NCI-H2107 treated with DMSO at 0.1 percent for 48 hours (cell line): ENCODE data around the gene B4GALT2.

ENCODE experiments used
- DNase-seq: peaks from one replicate; lab custom pipeline; 2025; ENCODE audit not compliant: unreplicated experiment; lab: John Stamatoyannopoulos, UW

The B4GALT2 gene

DNA sequence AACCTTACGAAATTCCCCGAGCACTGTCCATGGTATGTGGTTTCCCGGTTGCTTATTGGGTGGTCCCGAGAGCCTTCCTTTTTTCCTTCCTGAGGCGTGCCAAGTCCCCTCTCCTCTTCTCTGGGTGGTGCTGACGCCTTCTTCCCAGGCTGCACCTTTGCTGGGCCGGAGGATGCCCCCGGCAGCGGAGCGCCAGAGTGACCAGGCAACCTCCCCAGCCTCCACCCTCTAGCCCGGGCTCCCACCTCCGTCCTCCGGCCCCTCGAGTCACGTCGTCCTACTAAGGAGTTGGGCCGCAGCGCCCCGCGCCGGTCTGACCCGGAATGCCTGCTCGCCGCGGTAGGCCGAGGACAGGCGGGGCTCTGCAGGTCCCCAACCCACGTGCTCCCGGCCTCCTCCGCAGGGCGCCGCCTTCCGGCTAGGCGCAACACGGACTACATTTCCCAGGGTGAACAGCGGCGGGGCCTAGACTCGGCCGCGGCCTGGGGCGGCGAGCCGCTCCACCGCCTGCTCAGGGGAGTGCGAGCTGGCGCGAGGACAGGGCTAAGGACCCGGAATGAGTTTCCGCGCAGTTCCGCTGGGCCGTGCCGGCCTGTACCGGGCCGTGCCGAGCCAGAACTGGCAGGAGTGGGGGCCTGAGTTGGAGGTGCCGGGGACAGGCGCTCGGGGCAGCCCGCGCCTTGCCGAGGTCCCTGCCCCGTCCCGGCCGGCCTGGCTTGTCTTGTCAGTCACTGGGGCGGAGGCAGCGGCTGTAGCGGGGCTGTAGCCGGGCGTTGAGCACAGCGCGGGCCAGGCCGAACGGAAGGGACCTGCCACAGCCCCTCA lies 32.6 kb upstream of the B4GALT2 start, which contains the start of gene IPO13:
Gene IPO13, plus strand, starts transcription at position 715 of the 825 bp plus-strand sequence. CDS start 651 bp downstream, outside the sequence.
- peak; percentile 94 for DNase-seq

DNA sequence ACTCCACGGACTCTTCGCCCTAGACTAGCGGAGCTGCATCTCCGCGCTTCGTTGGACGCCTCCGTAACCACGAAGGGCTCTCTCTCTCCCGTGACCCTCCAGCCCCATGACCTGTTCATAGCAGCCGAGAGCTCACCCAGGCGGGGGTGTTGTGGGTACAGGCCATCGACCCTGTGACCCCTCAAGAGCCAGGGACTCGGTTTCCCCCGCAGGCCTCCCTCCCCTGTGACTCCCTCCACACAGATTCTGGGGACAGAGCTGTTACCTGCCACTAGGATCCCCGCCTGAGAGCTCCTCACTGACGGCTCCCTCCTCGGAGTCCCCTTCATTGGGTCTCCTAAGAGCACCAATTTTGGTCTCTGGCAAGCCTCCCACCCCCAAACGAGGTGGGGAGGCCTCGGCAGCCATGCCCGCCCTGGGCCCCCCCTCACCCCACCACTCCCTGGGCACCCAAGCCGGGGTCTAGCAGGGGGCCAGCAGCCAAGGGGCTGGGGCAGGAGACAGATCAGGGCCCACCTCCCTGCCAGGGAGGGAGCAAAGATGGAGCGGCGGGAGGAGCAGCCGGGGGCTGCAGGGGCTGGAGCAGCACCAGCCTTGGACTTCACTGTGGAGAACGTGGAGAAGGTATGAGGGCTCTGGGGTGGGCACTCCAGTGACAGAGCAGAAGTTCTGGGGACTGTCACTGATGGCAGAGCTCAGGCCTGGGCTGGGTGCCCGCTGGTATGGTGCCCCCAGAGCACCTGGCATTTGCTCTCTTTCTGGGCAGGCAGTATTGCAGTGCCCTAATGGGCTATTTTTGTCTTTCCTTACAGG lies 31.7 kb upstream of the B4GALT2 start:
- DNase-seq: no peak

DNA sequence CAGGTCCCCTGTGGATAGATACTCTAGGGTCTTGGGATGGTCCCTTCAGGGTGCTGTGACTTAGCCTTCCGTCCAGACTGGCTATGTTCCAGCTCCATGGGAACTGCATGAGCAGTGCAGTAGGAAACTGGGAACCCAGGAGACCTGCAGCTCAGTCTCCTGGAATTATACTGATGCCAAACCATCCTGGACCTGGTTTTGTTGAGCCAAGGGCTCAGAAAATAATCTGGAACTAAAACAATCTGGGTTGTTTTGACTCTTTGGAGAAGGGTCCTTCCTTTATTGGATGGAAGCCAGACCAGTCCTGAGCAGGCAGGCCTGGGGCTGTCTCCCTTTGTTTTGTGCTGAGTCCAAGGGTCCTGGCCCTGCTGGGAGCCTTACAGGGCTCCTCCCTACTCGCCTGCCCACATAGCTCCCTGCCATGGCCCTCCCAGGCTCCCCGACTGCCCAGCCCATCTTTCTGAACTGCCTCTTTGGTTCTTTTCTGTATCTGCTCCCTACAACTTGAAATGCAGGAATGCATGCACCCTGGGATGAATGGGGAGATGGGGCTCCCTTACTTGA lies 31.1 kb upstream of the B4GALT2 start:
- DNase-seq: no peak

DNA sequence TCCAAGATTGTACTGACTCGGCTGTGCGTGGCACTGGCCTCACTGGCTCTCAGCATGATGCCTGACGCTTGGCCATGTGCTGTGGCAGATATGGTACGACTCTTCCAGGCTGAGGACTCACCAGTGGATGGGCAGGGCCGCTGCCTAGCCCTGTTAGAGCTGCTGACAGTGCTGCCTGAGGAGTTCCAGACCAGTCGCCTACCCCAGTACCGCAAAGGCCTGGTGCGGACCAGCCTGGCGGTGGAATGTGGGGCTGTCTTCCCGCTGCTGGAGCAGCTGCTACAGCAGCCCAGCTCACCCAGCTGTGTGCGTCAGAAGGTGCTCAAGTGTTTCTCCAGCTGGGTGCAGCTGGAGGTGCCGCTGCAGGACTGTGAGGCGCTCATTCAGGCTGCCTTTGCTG lies 29.3 kb upstream of the B4GALT2 start:
- DNase-seq: no peak

DNA sequence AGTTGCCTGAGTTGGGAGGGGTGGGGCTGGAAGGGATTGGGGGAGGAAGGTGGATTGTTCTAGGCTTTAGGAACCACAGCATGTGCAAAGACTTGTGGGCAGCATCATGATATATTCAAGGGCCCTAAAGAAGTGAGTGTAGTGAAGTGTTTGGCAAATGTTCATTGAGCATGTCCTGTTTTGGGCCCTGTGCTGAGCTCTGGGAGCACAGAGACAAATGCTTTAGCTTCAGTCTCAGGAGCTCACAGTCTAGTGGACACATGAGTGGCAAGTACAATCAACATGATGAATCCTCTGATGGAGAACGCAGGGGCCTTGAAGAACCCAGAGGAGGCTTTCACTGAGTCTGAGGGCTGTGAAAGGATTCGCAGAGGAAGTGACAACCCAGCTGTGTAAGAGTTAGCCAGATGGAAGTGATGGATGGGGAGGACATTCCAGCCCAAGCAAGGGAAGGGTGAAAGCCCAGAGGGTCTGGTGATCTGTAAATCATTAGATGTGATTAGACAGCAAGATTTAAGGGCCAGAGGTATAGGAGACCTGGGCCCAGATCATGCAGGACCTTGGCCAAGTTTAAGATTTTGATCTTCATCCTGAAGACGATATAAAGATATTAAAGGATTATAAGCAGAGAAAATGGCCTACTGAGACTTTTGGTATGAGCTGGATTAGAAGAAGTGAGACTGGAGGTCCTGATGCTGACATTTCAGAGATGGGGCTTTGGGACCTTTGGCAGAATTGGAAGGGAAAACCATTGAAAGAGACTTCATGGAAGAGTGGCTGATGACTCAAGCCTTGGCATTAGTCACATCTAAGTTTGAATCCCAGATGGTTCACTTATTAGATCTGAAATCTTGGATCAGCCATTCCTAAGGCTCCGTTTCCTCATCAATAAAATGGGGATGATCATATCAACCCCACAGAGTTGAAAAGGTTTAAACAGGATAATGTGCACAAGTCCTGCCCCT lies 27.7 kb upstream of the B4GALT2 start:
- no peak for DNase-seq

DNA sequence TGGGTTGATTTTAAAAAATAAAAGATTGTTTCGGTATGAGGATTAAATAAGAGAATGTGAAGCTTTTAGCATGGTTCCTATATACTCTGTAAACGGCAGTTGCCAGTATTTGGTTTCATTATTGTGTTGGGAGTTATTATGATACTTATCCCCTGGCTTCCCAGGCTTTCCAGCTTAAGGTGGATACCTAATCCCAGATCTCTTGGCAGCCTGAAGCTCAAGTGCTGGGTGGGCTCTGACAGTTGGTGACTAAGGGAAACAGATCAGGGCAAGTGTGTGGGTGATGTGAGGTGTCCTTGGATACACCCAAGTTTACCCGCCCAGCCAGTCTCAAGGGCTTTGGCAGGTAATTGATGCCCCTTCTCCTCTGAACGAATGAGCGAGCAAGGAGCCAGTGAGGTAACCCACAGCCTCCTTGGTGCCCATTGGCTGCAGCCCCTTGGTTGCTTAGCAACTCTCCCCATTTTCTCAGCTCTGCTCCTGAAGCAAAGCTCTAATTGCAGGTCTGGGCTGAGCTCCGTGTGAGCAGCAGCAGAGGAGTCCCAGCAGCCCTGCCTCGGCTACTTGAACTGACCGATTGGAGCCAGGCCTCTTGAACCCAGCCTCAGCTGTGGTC lies 26.2 kb upstream of the B4GALT2 start:
- peak; percentile 96 for DNase-seq

DNA sequence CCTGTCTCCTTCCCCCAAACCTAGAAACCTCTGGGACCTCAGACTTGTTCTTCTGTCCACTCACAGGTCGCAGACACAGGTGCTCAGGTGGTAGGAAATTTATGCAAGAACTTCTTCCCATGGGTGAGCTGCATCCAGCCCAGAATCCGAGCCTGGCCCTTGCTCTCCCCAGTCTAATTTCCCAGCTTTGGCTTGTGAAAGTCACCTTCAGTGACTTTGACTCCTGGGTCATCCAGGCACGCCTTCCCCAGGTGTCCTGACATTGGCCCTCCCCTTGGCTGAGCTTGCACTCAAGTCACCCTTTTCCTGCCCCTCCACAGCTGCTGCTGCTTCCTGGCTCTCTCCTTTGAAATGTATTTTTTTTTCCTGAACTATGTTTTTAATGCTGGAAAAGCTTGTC lies 25.6 kb upstream of the B4GALT2 start:
- no peak for DNase-seq

DNA sequence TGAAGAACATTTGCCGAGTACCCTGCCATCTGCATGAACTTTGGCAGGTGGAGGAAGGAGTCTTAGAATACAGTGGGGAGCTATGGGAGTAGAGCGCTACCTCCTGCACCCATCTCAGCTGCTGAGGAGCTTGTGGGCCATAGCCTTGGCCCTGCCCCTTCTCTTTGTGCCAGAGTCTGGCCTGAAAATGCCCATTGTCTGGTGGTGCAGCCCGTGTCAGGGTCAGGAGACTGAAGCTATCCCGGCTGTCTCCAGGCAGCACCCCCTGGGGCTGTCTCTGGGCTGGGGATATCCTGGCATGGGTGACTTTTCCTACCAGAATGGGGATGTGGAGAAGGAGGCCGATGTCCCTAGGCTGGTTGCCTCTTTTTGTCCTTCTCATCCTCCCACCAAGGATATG lies 25.0 kb upstream of the B4GALT2 start:
- no peak for DNase-seq

DNA sequence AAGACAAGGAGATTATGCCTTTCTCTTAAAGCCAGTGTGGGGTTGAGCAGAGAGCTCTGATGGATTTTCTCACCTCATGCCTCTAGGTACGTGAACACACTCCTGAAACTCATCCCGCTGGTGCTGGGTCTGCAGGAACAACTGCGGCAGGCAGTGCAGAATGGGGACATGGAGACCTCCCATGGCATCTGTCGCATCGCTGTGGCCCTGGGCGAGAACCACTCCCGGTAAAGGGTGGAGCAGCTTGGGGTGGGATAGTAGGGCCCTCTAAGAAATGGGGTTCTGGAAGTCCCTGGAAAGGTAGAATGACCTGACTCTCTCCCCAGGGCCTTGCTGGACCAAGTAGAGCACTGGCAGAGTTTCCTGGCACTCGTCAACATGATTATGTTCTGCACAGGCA lies 22.8 kb upstream of the B4GALT2 start:
- no peak for DNase-seq

DNA sequence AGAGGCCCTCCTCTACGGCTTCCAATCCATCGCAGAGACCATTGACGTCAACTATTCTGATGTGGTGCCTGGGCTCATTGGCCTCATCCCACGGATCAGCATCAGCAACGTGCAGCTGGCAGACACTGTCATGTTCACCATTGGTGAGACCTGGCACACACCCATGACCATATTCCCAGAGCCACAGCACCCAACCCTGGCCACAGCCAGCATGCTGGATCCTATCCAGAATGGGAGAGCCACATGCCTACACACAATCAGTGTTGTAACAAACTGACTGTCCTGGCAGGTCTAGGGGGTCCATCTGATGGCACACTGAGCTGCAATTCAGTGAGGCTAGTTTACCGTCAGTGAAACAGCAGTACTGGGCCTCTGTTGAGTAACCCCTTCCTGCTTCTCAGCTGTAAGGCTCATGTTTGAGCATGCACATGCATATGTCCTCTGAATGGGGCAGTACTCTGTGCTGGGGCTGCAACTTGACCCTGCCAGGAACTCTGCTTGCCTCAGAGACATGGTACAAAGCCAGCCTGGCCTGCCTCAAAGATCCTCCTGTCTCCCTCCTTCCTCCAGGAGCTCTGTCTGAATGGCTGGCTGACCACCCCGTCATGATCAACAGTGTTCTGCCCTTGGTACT lies 21.5 kb upstream of the B4GALT2 start:
- DNase-seq: no peak

DNA sequence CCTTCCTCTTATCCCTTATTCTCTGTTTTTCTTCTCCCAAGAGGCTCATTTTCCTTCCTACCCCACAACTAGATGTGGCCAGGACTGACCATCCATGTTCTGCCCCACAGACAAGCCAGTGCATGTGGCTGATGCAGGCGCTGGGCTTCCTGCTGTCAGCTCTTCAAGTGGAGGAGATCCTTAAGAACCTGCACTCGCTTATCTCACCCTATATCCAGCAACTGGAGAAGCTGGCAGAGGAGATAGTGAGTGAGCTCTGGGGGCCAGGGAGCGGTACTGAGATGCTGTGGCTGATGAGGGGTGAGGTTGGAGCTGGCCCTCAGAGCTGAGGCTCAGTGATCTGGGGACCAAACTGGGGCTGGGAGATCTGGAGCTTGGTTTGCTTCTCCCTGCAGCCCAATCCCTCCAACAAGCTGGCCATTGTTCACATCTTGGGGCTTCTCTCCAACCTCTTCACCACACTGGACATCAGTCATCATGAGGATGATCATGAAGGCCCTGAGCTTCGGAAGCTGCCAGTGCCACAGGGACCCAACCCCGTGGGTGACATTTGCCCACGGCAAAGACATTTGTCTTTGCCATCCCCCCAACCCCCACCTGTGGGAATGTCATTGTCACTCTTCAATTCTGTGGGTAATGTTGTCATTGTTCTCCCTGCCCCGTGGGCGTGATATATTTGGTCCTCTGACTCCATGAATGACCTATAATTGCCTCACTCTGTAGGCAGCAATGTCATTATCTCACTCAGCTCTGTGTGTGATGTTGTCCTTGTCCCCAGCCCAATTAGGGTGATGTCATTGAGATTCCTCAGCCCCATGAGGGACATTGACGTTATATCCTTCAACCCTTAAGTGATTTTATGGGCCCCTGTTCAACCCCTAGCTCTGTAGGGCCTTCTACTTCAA lies 20.4 kb upstream of the B4GALT2 start:
- DNase-seq: no peak

DNA sequence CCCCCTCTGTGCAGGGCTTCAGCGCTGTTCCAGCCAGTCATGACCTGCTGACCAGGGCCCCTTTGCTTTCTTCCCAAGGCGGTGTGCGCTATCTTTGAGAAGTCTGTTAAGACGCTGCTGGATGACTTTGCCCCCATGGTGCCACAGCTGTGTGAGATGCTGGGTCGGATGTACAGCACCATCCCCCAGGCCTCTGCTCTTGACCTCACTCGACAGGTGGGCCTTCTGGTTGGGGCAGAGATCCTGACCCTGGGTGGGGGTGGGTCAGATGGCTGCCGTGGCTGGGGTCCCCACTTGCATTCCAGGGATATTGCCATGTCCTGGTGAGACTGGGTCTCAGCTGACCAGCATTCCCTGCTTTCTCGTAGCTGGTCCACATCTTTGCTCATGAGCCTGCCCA lies 18.2 kb upstream of the B4GALT2 start:
- DNase-seq: no peak

DNA sequence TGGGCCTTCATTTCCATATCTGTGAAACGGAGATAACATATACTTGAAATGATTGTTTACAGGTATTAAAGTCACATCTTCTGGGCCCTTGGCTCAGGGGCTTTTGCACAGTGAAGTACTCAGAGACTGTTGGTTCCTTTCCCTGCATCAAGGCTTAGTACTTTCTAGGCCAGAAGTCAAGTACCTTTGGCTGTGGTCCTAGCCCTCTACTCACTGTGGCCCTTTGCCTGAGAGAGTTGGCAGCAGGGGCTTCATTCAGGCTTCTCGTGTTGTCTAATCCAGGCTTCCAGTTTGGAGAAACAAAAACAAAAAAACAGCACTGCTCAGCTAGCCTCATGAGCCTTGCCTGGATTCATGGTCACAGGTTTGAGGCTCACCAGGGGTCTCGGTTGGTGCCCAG lies 17.3 kb upstream of the B4GALT2 start:
- no peak for DNase-seq

DNA sequence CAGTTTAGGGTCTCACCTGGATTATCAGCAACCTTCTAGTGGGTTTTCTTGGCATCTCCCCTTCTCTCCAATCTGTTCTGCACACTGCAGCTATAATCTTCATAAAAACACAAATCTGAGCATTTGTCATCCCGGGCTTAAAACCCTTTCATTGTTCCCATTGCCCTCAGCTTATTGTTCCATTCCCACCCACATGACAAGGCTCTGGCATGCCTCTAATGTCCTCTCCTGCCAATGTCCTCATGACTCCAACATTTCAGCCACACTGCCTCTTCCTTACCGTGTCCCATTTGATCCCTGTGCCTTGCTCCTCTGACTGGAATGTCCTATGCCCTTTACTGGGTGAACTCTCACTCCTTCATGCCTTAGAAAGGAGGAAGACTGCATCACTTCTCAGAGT lies 16.7 kb upstream of the B4GALT2 start:
- DNase-seq: no peak

DNA sequence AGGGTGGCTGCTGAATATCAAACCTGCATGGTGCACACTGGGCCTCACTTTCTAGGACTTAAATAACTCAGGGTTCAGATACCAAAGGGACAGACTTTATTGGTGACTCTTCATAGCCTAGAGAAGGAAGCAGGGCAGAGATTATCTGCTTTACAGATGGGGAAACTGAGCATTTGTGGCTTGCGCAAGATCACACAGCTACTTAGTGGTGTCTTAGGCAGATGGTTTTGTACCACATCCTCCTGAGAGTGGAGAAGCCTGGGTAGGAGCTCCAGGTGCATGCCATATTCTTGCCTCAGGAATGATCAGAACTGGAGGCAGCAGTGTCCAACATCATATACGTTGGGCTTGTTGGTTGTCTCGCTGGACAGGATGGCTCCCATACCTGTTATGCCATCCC lies 16.0 kb upstream of the B4GALT2 start:
- DNase-seq: no peak

DNA sequence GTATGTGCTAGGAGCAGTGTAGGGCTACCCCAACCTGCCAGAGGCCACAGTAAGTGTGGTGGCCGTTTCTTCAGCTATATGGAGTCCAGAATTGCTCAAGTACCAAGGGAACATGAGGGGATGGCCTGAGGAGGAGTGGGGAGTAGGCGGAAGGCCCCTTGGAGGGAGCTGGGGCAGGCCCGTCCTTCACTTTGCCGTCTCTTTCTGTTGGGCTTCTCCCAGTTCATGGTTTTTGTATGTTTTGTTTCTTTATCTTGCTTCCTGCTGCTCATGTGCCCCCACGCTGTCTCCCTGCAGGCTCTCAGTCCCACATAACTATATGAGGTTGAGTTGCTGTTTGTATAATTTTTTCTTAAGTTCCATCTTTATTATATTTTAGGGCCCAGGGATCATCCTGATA lies 15.1 kb upstream of the B4GALT2 start:
- DNase-seq: no peak

DNA sequence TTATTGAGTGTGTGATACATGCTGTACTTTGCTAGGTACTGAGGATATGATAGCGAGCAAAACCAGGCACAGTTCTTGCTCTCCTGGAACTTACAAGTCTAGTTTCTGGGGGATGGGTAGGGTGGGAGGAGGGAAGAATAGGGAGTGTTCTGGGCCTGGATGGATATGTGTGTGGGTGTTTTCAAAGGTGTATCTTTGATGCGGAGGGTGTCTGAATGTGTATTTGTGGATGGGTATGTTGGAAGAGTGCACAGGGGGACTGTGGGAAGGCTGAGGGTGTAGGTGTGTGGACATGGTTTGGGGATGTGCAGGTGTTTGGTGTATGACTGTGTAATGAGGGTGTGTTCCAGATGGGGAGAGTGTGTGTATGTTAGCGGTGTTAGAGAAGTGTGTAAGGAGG lies 13.7 kb upstream of the B4GALT2 start:
- DNase-seq: no peak

DNA sequence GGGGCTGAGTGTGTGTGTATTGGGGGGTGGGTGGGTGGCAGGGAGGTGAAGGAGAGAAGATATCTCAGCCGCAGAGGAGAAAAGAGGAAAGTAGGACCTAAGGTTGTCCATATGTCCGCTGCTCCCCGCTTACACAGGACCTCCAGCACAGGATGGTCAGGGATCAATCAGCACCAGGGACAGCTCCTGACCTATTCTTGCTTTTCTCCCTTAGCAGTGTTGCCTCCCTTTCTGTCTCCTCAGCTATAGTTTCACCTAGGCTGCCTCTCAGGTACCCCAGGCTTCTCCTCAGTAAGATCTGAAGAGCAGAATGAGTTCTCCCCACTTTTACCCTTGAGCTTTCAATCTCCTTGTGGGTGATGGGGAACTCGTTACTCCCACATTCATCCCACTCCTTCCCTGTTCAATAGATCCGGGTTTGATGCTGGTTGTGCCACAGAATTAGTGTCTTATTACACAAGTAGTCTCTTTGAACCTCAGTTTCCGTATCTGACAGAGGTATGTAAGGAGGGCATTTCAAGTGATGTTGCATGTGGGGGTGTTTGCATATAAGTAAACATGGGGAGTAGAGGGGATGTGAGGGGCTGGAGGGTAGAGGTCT lies 10.6 kb upstream of the B4GALT2 start:
- no peak for DNase-seq

DNA sequence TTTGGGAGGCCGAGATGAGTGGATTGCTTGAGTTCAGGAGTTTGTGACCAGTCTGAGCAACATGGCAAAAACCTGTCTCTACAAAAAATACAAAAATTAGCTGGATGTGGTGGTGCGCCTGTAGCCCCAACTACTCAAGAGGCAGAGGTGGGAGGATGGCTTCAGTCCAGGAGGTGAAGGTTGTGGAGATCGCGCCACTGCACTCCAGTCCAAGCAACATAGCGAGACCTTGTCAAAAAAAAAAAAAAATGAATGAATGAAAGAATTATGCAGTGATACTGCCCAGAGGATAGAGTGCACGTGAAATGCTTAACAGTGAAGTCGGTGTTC lies 9.6 kb upstream of the B4GALT2 start:
- DNase-seq: no peak
